Measurements from ENCODE around the gene L1TD1.
"Not testable (repeated sequence)": the region's sequence is repeated elsewhere in the genome, so short reads cannot be mapped to it uniquely, and the experiment has no call there.

Gene L1TD1

DNA sequence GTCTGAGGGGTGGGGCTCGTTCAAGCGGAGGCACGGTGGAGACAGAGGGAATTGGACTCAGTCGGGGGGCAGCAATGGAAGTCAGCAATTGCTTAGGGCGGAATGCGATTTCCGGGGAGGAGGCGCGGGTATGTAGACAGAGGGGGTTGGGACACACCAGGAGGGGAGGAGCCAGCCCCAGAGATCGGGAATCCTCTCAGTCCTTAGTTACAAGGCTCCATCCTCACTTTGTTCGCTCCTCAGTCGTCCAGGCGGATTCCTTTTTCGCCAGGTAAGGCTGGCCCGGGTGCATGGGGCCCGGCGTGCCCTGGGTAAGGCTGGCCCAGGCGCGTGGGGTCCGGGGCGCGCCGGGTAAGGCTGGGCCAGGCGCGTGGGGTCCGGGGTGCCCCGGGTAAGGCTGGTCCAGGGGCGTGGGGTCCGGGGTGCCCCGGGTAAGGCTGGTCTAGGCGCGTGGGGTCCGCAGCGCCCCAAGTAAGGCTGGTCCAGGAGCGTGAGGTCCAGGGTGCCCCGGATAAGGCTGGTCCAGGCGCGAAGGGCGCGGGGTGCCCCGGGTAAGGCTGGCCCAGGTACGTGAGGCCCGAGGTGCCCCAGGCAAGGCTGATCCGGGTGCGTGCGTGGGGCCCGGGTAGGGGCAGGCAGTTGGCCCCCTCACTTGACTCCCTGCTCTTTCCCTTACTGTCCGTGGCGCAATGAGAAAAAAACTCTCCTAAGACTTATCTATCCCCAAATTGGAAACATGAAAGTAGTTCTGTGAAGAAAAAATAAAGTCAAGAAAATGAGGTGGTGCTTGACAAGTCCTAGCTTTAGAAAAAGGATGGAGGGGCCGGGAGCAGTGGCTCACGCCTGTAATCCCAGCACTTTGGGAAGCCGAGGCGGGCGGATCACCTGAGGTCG is at the start of gene L1TD1:
L1TD1 (plus strand) TSS at position 199 of the 894 bp plus-strand sequence. CDS start 11,780 bp downstream, outside the sequence.
- DNase-seq, result no peak

DNA sequence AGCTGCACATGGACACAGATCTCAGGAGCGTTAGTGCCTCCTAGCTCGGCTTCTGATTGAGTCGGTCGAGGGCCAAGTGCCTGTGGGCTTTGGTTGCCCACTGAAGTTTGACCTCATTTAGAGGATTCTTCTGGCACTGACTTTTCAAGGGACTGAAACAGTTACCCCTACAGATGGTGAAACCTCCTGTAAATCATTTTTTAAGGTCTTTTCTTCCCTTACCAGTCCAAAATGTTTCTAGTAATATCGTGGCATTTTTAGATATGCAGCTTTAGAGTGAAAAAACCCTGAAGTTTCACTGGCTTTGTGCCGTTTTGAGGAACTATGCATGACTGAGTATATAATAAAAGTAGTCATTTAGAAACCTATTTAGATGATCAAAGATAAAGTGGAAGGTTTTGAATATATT is 34.7 kb upstream of the L1TD1 start:
- DNase-seq, result peak in 1 of 14 donors; percentile 12

DNA sequence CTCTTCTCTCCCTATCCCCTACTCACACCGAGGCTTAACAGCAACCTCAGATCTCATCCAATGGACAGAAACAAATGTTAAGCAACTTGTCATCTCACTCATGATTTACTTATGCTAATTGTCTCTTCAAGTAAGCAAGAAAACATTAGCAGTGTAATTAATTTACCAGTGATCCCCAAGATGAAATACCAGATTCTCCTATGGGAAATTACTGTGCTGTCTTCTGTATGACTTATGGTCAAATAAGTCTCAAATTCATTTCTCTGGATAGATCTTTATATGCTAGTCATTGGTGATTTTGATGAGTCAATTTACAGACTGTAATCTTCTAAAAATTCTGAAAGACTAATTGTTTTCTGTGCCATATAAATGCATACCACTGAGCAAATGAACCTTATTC is 32.9 kb upstream of the L1TD1 start:
- DNase-seq, result no peak

- not testable (repeated sequence) for DNase-seq
Observed at GRCh38 chr1:62170380-62170779, 24.3 kb upstream of the L1TD1 start.

DNA sequence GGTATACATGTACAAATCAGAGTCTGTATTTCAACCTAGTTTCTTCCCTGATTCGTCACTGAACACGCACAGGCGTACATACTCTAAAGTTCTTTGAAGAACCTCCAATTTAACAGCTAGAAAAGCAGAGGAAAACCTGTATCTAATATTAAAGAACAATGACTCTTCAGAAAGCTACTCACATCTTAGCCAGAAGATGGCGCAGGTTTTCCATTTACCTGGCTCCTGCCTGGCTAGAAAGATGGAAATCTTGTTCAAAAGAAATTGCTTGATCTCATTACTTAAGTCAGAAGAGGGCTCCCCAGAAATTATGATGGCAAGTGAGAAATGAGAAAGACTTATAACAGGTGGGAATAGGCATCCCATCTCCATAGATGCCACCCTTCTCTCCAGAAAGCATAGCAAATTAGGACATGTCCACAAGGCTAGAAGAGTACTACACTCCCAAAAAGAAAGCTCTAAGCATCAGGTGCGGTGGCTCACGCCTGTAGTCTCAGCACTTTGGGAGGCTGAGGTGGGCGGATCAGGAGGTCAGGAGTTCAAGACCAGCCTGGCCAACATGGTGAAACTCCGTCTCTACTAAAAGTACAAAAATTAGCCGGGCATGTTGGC is 19.0 kb upstream of the L1TD1 start:
- DNase-seq, result peak in 4 of 14 donors; percentile 0 to 6 (median 2)

DNA sequence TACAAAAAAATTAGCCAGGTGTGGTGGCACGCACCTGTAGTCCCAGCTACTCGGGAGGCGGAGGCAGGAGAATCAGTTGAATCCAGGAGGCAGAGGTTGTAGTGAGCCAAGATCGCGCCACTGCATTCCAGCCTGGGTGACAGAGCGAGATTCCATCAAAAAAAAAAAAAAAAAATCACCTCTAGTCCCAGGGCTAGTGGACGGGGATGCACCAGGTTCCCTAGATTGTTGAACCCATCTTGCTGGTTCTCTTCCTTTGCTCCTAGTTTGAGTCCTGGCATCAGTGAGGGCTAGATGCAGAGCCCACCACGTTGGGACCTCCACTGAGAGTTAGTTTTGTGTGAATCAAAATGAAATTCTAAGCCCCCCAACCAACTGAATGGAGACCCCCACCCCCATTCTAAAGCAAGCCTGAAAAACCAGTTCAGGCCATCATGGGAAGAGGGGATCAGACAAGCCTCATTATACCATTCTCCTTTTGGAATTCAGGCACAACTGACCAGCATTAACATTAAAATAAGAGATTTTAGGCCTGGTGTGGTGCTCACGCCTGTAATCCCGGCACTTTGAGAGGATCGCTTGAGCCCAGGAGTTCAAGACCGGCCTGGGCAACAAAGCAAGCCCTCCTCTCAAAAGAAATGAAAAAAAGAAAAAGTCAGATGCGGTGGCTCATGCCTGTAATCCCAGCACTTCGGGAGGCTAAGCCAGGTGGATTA is 17.9 kb upstream of the L1TD1 start:
- DNase-seq, result no peak

GRCh38 chr1:62177621-62178020 is 17.0 kb upstream of the L1TD1 start:
- DNase-seq, result no peak

DNA sequence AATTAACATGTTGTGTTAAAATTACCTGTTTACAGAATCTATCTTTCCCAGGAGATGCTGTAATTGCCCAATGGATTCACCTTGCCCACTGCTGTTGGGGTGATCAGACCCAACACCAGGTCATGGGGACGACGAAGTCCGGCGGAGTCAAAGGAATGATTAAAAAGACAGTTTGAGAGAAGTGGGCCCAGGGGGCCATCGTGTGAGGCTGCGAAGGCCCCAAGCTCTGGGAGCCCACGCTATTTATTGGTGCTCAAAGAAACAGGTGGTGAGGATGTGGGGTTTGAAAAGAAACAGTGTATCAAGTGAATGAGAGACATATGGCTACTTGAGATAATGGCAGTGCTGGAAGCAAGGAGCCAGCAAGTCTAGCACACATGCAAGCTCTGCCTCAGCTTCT is 16.3 kb upstream of the L1TD1 start:
- DNase-seq, result no peak

- not testable (repeated sequence) for DNase-seq
Observed at GRCh38 chr1:62180054-62180453, 14.6 kb upstream of the L1TD1 start.

DNA sequence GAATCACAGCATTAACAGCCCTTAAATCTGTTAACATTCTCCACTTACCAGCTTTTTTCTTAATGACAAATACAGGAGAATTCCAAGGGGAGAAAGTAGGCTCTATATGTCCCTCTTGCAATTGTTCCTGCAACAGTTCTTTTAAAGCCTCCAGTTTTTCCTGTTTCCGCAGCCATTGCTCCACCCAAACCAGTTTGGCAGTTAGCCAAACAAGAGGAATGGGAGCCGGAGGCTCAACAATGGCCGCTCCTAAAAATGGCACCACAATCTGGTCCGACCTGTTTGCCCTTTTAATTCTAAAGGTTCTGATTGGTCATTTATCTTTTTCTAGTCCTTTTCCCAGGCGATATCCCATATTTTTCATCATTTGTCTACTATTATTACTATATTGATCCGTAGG is 14.0 kb upstream of the L1TD1 start:
- DNase-seq, result no peak

DNA sequence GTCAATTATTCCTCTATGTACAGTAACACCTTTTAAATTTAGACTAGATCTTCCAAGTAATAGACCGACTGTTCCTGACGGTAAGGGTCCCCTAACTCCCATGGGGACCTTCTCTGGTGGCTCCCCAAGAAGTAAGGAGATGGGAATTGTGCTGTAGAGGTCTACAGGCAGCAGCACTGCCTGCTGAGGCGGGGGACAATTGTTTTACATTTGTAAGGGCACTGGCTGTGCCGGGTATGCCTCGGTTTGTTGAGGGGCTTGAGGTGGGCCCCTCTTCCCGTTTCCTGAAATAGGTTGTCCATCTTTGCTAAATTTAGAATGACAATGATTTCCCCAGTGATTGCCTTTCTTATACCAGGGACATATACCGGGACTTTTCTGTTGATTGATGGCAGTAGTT is 13.1 kb upstream of the L1TD1 start:
- no peak for DNase-seq

- DNase-seq, result not testable (repeated sequence)
Observed at GRCh38 chr1:62182157-62182556, 12.5 kb upstream of the L1TD1 start.

DNA sequence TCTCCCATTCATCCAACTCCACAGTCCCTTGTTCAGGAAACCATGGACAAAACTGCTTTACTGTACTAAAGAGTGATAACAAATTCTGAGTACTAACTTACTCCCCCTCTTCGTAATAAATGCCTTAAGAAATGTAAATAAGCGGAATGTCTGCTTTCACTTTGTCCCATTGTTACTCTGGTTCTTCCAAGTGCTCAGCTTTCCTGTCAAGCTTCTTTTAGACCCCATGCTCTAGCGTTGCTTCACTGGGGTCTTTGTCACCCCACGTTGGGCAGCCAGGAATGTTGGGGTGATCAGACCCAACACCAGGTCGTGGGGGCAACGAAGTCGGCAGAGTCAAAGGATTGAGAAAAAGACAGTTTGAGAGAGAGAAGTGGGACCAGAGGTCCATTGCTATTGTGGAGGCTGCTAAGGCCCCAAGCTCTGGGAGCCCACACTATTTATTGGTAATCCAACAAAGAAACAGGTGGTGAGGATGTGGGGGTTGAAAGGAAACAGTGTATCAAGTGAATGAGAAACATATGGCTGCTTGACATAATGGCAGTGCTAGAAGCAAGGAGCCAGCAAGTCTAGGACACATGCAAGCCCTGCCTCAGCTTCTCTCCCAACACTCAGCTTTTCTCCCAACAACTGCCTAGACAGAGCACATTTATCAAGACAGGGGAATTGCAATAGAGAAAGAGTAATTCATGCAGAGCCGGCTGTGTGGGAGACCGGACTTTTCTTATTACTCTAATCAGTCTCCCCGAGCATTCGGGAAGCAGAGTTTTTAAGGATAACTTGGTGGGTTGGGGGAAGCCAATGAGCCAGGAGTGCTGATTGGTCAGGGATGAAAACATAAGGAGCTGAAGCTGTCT is 11.3 kb upstream of the L1TD1 start:
- not testable (repeated sequence) for DNase-seq

- no peak for DNase-seq
Observed at GRCh38 chr1:62184336-62184735, 10.3 kb upstream of the L1TD1 start.

- DNase-seq, result not testable (repeated sequence)
Observed at GRCh38 chr1:62185233-62185632, 9.4 kb upstream of the L1TD1 start.

DNA sequence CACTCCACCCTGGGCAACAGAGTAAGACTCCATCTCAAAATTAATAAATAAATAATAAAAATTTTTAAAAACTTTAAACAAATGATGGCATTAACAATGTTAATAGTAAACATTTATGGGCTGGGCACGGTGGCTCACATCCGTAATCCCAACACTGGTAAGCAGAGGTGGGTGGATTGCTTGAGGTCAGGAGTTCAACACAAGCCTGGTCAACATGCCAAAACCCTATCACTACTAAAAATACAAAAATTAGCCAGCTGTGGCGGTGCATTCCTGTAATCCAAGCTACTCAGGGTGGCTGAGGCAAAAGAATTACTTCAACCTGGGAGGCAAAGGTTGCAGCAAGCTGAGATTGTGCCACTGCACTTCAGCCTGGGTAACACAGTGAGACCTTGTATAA is 9.0 kb upstream of the L1TD1 start:
- no peak for DNase-seq

DNA sequence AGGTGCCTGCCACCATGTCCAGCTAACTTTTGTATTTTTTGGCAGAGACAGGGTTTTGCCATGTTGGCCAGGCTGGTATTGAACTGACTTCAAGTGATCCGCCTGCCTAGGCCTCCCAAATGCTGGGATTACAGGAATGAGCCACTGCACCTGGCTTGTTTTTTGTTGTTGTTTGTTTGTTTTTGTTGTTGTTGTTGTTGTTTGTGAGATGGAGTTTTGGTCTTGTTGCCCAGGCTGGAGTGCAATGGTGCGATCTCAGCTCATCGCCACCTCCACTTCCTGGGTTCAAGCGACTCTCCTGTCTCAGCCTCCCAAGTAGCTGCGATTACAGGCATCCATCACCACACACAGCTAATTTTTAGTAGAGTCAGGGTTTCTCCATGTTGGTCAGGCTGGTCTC is 7.1 kb upstream of the L1TD1 start:
- no peak for DNase-seq

DNA sequence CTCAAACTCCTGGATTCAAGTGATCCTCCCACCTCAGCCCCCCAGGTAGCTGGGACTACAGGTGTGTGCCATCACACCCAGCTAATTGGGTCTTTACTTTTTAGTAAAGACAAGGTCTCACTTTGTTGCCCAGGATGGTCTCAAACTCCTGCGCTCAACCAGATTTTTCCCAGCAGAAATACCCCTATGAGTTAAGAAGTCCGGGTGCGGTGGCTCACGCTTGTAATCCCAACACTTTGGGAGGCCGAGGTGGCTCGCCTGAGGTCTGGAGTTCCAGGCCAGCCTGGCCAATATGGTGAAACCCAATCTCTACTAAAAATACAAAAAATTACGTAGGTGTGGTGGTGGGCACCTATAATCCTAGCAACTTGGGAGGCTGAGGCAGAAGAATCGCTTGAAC is 6.5 kb upstream of the L1TD1 start:
- no peak for DNase-seq

DNA sequence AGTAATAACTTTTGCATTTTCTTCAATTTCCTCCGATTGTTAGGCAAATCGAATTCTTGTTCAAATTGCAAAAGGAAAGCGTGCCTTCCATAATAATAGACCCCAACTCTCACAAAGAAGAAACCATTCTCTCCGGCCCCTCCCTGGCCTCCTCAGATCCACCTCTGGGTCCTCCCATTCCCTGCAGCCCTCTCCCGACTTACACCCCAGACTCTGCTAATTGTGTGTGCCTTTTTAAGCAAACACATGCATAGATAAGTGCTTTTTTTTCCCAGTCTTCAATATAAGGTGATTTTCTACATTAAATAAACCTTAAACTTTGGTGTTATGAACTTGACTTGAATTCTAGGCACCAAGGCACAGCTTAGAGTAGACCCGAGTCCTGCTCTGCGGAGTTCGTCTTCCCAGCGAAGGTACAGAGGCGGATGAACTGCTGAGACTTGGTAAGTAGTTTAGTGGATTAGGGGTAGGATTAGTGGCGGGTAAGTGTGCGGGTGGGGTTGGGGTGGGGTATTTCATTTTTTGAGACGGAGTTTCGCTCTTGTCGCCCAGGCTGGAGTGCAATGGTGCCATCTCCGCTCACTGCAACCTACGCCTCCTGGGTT is 1.5 kb downstream of the L1TD1 start:
- DNase-seq, result no peak

DNA sequence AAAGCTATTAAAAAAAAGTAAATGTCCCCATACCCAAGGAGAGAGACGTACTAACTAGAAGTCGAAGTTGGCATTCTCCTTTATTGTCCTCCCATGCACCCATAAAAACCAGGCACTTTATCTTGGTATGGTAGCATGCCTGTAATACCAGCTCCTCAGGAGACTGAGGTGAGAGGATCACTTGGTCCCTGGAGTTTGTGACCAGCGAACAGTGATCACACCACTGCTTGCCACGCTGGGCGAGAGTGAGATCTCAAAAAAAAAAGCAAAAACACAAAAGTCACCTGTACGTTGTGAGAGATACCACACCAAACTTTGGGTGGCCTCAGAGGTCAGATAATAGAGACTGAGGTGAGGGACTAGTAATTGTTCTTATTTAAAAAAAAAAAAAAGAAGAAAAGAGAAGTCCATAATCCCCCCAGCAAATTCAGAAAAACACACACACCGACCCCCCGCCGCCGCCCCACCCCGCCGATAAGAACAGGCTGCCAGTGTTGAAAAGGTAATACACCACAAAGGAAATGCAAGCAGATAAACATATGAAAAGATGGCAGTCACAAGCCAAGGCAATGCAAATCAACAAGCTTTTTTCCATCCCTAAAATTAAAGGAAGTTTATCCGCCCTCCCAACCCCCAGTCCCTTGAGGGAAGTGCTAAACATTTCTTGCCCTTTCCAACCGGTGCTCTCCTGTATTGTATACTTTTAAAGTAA is 3.6 kb downstream of the L1TD1 start:
- no peak for DNase-seq

- no peak for DNase-seq
Observed at GRCh38 chr1:62198781-62199125, 4.1 kb downstream of the L1TD1 start.
